ENCODE data around the gene CADM1.

CADM1 gene

DNA sequence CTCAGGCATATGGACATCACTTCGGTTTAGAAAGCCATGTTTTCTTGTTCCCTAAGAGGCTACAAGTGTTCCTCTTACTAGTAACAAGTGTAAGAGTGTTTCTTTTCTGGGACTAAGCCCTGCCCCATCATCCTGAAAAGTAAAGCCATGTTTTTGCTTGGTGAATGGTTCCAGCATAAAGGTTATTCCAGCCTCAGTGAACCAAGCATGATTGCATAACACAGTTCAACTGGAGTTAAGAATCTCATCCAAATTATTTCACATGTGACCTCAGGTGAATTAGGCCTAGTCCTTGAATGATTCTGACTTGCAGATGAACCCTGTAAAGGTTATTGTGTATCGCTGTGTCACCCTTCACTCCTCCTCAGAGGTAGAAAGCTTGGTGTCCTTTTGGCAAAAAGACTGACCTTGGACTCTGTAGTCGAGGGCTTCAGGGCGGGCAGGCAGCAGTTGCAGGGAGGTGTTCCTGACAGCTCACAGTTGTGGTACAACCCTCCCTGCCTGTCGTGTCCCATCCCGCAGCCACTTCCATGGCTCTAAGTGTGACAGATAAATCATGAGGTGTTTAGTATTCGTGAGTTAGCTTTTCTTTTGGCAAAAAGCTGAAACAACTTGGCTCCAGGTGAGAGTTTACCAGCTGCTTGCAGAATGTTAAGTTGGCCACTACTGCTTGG lies 321.8 kb downstream of the CADM1 start:
- Histone ChIP-seq H3K4me2 (ENCODE audit: low read length) (no peak overlapping the region), H3K36me3 (ENCODE audit: control insufficient read depth, low read length) (no peaks in the 10 kb centered on the region), H3F3A (ENCODE audit: control insufficient read depth, insufficient read depth) (no peaks in the 10 kb centered on the region), H3K9me3 (ENCODE audit: control insufficient read depth, insufficient read depth, low read length) (no peaks in the 10 kb centered on the region), H3K4me3 (ENCODE audit: low read length) (no peak overlapping the region), H3K27me3 (ENCODE audit: control insufficient read depth, low read length) (no peaks in the 10 kb centered on the region), H3K4me1 (ENCODE audit: control insufficient read depth, low read length) (no peaks in the 10 kb centered on the region), H3K9me2 (replicated peaks; ENCODE audit: control insufficient read depth, low read length) (no peaks in the 10 kb centered on the region), H3K79me2 (ENCODE audit: control insufficient read depth, low read length) (no peaks in the 10 kb centered on the region), H4K20me1 (ENCODE audit: control insufficient read depth, insufficient read depth, low read depth, low read length) (no peaks in the 10 kb centered on the region), H3K27ac (ENCODE audit: low read depth, low read length) (no peak overlapping the region)
- TF ChIP-seq EZH2phosphoT487 (IDR thresholded peaks at IDR 0.05; ENCODE audit: borderline replicate concordance, low read length) = no peak
- TF ChIP-seq, protein P1, sequence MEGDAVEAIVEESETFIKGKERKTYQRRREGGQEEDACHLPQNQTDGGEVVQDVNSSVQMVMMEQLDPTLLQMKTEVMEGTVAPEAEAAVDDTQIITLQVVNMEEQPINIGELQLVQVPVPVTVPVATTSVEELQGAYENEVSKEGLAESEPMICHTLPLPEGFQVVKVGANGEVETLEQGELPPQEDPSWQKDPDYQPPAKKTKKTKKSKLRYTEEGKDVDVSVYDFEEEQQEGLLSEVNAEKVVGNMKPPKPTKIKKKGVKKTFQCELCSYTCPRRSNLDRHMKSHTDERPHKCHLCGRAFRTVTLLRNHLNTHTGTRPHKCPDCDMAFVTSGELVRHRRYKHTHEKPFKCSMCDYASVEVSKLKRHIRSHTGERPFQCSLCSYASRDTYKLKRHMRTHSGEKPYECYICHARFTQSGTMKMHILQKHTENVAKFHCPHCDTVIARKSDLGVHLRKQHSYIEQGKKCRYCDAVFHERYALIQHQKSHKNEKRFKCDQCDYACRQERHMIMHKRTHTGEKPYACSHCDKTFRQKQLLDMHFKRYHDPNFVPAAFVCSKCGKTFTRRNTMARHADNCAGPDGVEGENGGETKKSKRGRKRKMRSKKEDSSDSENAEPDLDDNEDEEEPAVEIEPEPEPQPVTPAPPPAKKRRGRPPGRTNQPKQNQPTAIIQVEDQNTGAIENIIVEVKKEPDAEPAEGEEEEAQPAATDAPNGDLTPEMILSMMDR (IDR thresholded peaks at IDR 0.05; ENCODE audit: low read depth, low read length, poor library complexity, severe bottlenecking) = no peak

DNA sequence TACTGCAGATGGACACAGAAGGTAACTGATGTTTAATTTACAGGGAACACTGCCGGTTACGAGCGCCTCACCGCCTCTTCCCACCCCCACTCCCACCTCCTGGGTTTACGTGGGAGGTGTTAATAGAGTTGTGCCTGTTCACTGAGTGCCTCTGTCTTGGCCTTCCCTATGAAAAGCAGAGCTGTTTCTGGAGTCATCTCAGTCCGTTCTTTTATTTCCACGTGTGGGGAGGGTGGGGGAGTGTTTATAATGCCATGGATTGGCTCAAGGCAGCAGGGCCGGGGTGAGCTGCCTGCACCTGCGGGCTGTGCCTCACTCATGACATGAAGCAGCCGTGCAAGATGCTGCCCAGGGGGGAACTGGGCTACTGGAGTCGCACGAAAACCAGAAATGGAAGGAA lies 322.7 kb downstream of the CADM1 start:
- Histone ChIP-seq H3K9me2 (replicated peaks; ENCODE audit: control insufficient read depth, low read length) (no peaks in the 10 kb centered on the region), H3K27ac (ENCODE audit: low read depth, low read length) (no peak overlapping the region), H4K20me1 (ENCODE audit: control insufficient read depth, insufficient read depth, low read depth, low read length) (no peaks in the 10 kb centered on the region), H3K4me1 (ENCODE audit: control insufficient read depth, low read length) (no peaks in the 10 kb centered on the region), H3K4me2 (ENCODE audit: low read length) (no peak overlapping the region), H3K27me3 (ENCODE audit: control insufficient read depth, low read length) (no peaks in the 10 kb centered on the region), H3K79me2 (ENCODE audit: control insufficient read depth, low read length) (no peaks in the 10 kb centered on the region), H3K36me3 (ENCODE audit: control insufficient read depth, low read length) (no peaks in the 10 kb centered on the region), H3F3A (ENCODE audit: control insufficient read depth, insufficient read depth) (no peaks in the 10 kb centered on the region), H3K9me3 (ENCODE audit: control insufficient read depth, insufficient read depth, low read length) (no peaks in the 10 kb centered on the region), H3K4me3 (ENCODE audit: low read length) (no peak overlapping the region)
- TF ChIP-seq, protein P1 (IDR thresholded peaks at IDR 0.05; ENCODE audit: low read depth, low read length, poor library complexity, severe bottlenecking) = no peak
- no peak for TF ChIP-seq EZH2phosphoT487 (IDR thresholded peaks at IDR 0.05; ENCODE audit: borderline replicate concordance, low read length)

DNA sequence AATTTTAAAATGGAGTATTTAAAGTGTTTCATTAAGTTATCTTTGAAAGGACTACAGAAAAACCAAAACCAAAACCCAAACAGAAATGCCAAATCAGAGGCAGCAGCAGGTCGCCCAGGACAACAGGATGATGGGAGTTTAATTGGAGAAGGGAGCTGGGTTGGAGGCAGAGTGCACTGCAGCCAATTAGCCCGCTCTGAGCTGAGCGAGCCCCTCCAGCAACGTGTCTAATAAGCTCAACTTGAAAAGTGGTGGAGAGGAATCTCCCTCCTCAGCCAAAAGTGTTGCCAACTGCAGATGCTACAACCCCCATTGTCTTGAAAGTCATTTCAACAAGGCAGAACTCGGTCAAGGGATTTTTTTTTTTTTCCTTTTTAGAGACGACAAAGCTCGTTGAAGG lies 323.9 kb downstream of the CADM1 start:
- no peak overlapping the region for H3K27ac ChIP-seq (ENCODE audit: low read depth, low read length)
- no peaks in the 10 kb centered on the region for H4K20me1 ChIP-seq (ENCODE audit: control insufficient read depth, insufficient read depth, low read depth, low read length)
- no peaks in the 10 kb centered on the region for H3F3A ChIP-seq (ENCODE audit: control insufficient read depth, insufficient read depth)
- no peaks in the 10 kb centered on the region for H3K9me3 ChIP-seq (ENCODE audit: control insufficient read depth, insufficient read depth, low read length)
- H3K27me3 ChIP-seq (ENCODE audit: control insufficient read depth, low read length) = no peaks in the 10 kb centered on the region
- H3K4me2 ChIP-seq (ENCODE audit: low read length) = no peak overlapping the region
- TF ChIP-seq EZH2phosphoT487 (IDR thresholded peaks at IDR 0.05; ENCODE audit: borderline replicate concordance, low read length) = no peak
- TF ChIP-seq, protein P1 (IDR thresholded peaks at IDR 0.05; ENCODE audit: low read depth, low read length, poor library complexity, severe bottlenecking) = no peak
- no peaks in the 10 kb centered on the region for H3K79me2 ChIP-seq (ENCODE audit: control insufficient read depth, low read length)
- H3K4me1 ChIP-seq (ENCODE audit: control insufficient read depth, low read length) = no peaks in the 10 kb centered on the region
- H3K9me2 ChIP-seq (replicated peaks; ENCODE audit: control insufficient read depth, low read length) = no peaks in the 10 kb centered on the region
- H3K36me3 ChIP-seq (ENCODE audit: control insufficient read depth, low read length) = no peaks in the 10 kb centered on the region
- no peak overlapping the region for H3K4me3 ChIP-seq (ENCODE audit: low read length)
